CD4-positive, alpha-beta memory T cell (primary cell): ENCODE measurements around the gene ZNF48. TPM values are rescaled to one million over a fixed set of nuclear protein-coding genes. Genes with fewer than 3 reads are reported as not detected.
A peak's percentile ranks its signal among the peaks of the same experiment; 100 is the strongest.

ENCODE experiments used
- CTCF ChIA-PET: fragments of 350-600 bp; sonication (Branson Sonifier 250); formaldehyde crosslinking; loops from one replicate; lab custom pipeline; 2021; ENCODE audit warnings: inconsistent platforms; ENCODE audit not compliant: partially characterized antibody; lab: Charles Lee
- POLR2A ChIA-PET: fragments of 350-600 bp; sonication (Branson Sonifier 250); formaldehyde crosslinking; loops from one replicate; lab custom pipeline; 2021; ENCODE audit not compliant: partially characterized antibody; lab: Charles Lee
- DNase-seq, 5 donors: peaks; one replicate each; pipeline versions ENCODE4 v3.0.0 to v3.0.0-alpha.2; 2020 to 2022; ENCODE audit warnings: mixed read lengths in 1 of 5
- H3K27ac ChIP-seq: one replicate; pipeline ENCODE4 v1.7.0; 2013; ENCODE audit warnings: low read depth, low read length
- H3K27me3 ChIP-seq: 2 replicates; pipeline ENCODE4 v1.7.0; 2013; ENCODE audit warnings: mild to moderate bottlenecking, low read length, moderate library complexity; ENCODE audit not compliant: insufficient read depth
- H3K36me3 ChIP-seq: 2 replicates; pipeline ENCODE4 v1.7.0; 2013; ENCODE audit warnings: mild to moderate bottlenecking, low read length, moderate library complexity; ENCODE audit not compliant: insufficient read depth
- H3K4me1 ChIP-seq: 2 replicates; pipeline ENCODE4 v1.7.0; 2013; ENCODE audit warnings: mild to moderate bottlenecking, low read length, moderate library complexity; ENCODE audit not compliant: insufficient read depth
- H3K4me3 ChIP-seq, 2 donors: one replicate each; pipeline ENCODE4 v1.7.0; 2013; ENCODE audit warnings: low read length in 2 of 2, mild to moderate bottlenecking in 1 of 2
- H3K9me3 ChIP-seq, 2 donors: one replicate each; pipeline ENCODE4 v1.7.0; 2013; ENCODE audit warnings: low read length in 2 of 2, control low read depth in 1 of 2; ENCODE audit not compliant: control insufficient read depth in 1 of 2
- H3K27ac Mint-ChIP-seq, 7 donors: one replicate each; pipeline ENCODE4 v1.8.0; 2020 to 2021; ENCODE audit warnings: mixed read lengths in 7 of 7, mild to moderate bottlenecking in 6 of 7, inconsistent platforms in 3 of 7, moderate library complexity in 3 of 7
- H3K27me3 Mint-ChIP-seq, 2 donors: one replicate each; pipeline ENCODE4 v1.8.0; 2020 to 2021; ENCODE audit warnings: mixed read lengths in 2 of 2
- H3K36me3 Mint-ChIP-seq, 2 donors: one replicate each; pipeline ENCODE4 v1.8.0; 2020 to 2021; ENCODE audit warnings: mixed read lengths in 2 of 2, inconsistent platforms in 1 of 2, mild to moderate bottlenecking in 1 of 2
- H3K4me1 Mint-ChIP-seq, 4 donors: one replicate each; pipeline ENCODE4 v1.8.0; 2020 to 2021; ENCODE audit warnings: mixed read lengths in 4 of 4, mild to moderate bottlenecking in 1 of 4
- H3K4me3 Mint-ChIP-seq, 8 donors: one replicate each; pipeline ENCODE4 v1.8.0; 2020 to 2021; ENCODE audit warnings: mixed read lengths in 8 of 8, mild to moderate bottlenecking in 7 of 8, moderate library complexity in 6 of 8, inconsistent platforms in 3 of 8
- H3K9me3 Mint-ChIP-seq, 8 donors: one replicate each; pipeline ENCODE4 v1.8.0; 2020 to 2021; ENCODE audit warnings: mixed read lengths in 8 of 8, mild to moderate bottlenecking in 5 of 8, inconsistent platforms in 3 of 8, moderate library complexity in 1 of 8
- intact Hi-C: fragments of 100-400 bp; cut with micrococcal nuclease; formaldehyde crosslinking; loops from one replicate; pipeline ENCODE4 v1.15.1; 2023
- polyA plus RNA-seq, 2 donors: library from polyadenylated mRNA; unstranded; fragments of 300-500 nt; fragmentation: Illumina TruSeq; gene quantifications; one replicate each; pipeline ENCODE4 v1.2.3, GENCODE V29; 2021
- total RNA-seq, 2 experiments: library from RNA; stranded (reverse); gene quantifications; one replicate each; pipeline ENCODE4 v1.2.3, GENCODE V29; 2021

The ZNF48 gene
- total and polyA plus RNA-seq, 4 experiments from 2014 or later, result 5.5 to 16.7 (median 13.2) TPM

DNA sequence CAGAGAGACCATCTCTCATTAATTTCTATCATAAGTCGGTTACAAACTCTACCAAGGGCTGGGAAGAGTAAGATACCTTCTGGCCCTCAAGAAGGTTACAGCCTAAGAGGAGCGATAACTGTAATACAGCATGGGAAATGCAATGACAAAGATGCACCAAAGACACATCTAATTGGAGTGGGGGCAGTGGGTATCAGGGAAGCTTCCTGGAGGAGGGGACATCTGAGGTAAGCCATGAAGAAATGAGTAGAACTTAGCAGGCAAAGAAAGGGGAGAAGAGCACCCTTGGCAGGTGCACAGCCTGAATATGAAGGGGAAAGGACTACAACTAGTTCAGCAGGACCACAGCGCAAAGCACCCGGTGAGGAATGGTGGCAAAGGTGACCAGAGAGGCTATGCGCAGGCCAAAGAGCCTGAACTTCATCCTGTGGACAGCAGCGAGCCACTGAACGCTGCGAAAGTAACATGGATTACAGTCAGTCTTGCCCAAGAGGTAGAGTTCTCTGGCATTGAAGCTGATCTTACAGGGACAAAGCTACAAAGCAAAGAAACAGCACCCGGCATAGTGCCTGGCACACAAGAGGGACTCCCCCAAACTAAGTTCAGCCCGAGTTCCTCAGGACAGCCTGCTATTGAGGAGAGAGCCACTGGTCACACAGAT, 27.7 kb upstream of the ZNF48 start:
- Mint-ChIP-seq H3K4me3 (peak overlapping the region; percentile 87 to 94 (median 90)), H3K36me3 (peaks cover 16 to 43% of the 10 kb centered on the region in 2 donors), H3K4me1 (peaks cover 44 to 71% (median 53%) of the 10 kb centered on the region in 4 donors), H3K27me3 (peaks cover 0 to 2% of the 10 kb centered on the region in 2 donors), H3K27ac (peak overlapping the region; percentile 58 to 91 (median 83)), H3K9me3 (no peaks in the 10 kb centered on the region)
- Histone ChIP-seq H3K27ac (peak overlapping the region; percentile 72), H3K9me3 (no peaks in the 10 kb centered on the region), H3K27me3 (no peaks in the 10 kb centered on the region), H3K4me3 (peak overlapping the region; percentile 21 to 67), H3K36me3 (peaks cover 24% of the 10 kb centered on the region), H3K4me1 (peaks cover 42% of the 10 kb centered on the region)
- POLR2A ChIA-PET, result interaction anchor here (1.0 to 12.9 kb wide), 5 partner anchors 10 to 248 kb away, joined by 3 to 224 read pairs (median 5); partner anchors contain the start of genes CD2BP2, SEPTIN1 and ZNF771
- no peak for DNase-seq
- intact Hi-C loops, result no loop called here
- CTCF ChIA-PET, result interaction anchor here (2.1 kb wide), 1 partner anchor 16 kb away, joined by 4 read pairs; no protein-coding TSS in a partner anchor

- Mint-ChIP-seq H3K9me3 (no peaks in the 10 kb centered on the region), H3K27me3 (peaks cover 0 to 2% of the 10 kb centered on the region in 2 donors), H3K36me3 (peaks cover 11 to 37% of the 10 kb centered on the region in 2 donors), H3K4me1 (peaks cover 43 to 72% (median 53%) of the 10 kb centered on the region in 4 donors), H3K4me3 (peak overlapping the region; percentile 87 to 94 (median 90)), H3K27ac (peak overlapping the region; percentile 70 to 91 (median 83))
- ChIA-PET CTCF (interaction anchor here (0.7 to 2.1 kb wide), 3 partner anchors 9 to 15 kb away, joined by 3 to 4 read pairs (median 3); no protein-coding TSS in a partner anchor), POLR2A (interaction anchor here (0.6 to 12.9 kb wide), 11 partner anchors 11 to 277 kb away, joined by 3 to 224 read pairs (median 14); partner anchors contain the start of genes CD2BP2, DCTPP1, SEPTIN1 and TBX6)
- Histone ChIP-seq H3K27ac (peak overlapping the region; percentile 72), H3K27me3 (no peaks in the 10 kb centered on the region), H3K4me1 (peaks cover 43% of the 10 kb centered on the region), H3K9me3 (no peaks in the 10 kb centered on the region), H3K36me3 (peaks cover 20% of the 10 kb centered on the region), H3K4me3 (peak overlapping the region; percentile 67 to 88)
- intact Hi-C loops, result no loop called here
- DNase-seq, result no peak
Observed at GRCh38 chr16:30368122-30368791, 27.0 kb upstream of the ZNF48 start.

- H3K36me3 Mint-ChIP-seq, result peaks cover 7 to 36% of the 10 kb centered on the region in 2 donors
- POLR2A ChIA-PET, result interaction anchor here (0.6 to 12.9 kb wide), 11 partner anchors 12 to 277 kb away, joined by 3 to 224 read pairs (median 14); partner anchors contain the start of genes CD2BP2, CORO1A, DCTPP1 and SEPTIN1
- H3K27ac ChIP-seq, result peak overlapping the region; percentile 72
- peak overlapping the region; percentile 67 to 88 for H3K4me3 ChIP-seq
- intact Hi-C loops, result no loop called here
- H3K4me1 ChIP-seq, result peaks cover 43% of the 10 kb centered on the region
- peaks cover 16% of the 10 kb centered on the region for H3K36me3 ChIP-seq
- peaks cover 0 to 2% of the 10 kb centered on the region in 2 donors for H3K27me3 Mint-ChIP-seq
- H3K4me1 Mint-ChIP-seq, result peaks cover 43 to 72% (median 53%) of the 10 kb centered on the region in 4 donors
- H3K9me3 ChIP-seq, result no peaks in the 10 kb centered on the region
- no peak for DNase-seq
- CTCF ChIA-PET, result interaction anchor here (0.7 to 2.1 kb wide), 4 partner anchors 10 to 40 kb away, joined by 3 to 4 read pairs (median 4); no protein-coding TSS in a partner anchor
- H3K9me3 Mint-ChIP-seq, result no peaks in the 10 kb centered on the region
- H3K27me3 ChIP-seq, result no peaks in the 10 kb centered on the region
- peak overlapping the region; percentile 70 to 91 (median 83) for H3K27ac Mint-ChIP-seq
- peak overlapping the region; percentile 87 to 94 (median 90) for H3K4me3 Mint-ChIP-seq
Observed at GRCh38 chr16:30368792-30369090, 26.5 kb upstream of the ZNF48 start.

DNA sequence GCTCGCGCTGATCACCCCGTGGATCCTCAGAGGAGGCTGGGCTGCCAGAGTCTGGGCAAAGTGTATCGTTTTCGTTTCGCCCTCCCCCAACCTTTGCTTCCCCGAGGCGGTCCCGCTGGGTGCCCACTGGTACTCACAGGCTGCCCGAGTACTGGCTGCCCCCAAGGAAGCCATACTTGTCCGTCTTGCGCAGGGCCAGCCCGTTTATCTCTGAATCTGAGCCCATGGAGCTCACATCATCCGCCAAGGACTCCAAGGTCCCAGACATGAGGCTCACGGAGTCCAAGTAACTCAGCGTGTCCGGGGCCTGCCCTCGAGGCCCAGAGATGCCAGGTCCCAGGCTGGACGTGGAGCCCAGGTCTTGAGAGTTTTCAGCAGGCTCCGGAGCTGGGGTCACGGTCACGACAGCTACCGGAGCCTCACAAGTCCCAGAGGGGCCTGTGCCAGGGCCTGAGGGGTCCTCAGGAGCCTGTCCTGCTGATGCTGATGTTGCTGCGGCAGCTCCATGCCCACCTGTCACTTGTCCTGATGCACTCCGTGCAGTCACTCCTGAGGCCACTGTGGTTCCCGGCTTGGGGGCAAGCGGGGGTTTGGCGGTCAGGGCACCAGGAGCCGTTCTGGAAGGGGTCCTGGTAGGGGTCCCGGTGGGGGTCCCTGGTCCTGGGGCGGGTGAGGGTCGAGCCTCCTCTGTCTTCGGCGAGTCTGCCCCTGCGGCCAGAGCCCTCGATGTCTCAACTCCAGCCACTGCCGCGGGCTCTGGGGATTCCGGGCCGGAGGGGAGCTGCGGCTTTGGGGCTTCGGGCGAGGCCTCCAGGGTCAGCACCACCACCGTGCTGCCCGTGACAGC, 25.9 kb upstream of the ZNF48 start:
- ChIA-PET CTCF (interaction anchor here (1.1 to 1.6 kb wide), 2 partner anchors 11 to 40 kb away, joined by 3 to 4 read pairs; no protein-coding TSS in a partner anchor), POLR2A (interaction anchor here (0.6 to 12.9 kb wide), 13 partner anchors 11 to 278 kb away, joined by 3 to 224 read pairs (median 14); partner anchors contain the start of genes CD2BP2, CORO1A, DCTPP1 and SEPTIN1)
- Histone ChIP-seq H3K27me3 (no peaks in the 10 kb centered on the region), H3K36me3 (peaks cover 16% of the 10 kb centered on the region), H3K4me1 (peaks cover 43% of the 10 kb centered on the region), H3K4me3 (peak overlapping the region; percentile 67 to 88), H3K27ac (peak overlapping the region; percentile 72), H3K9me3 (no peaks in the 10 kb centered on the region)
- DNase-seq, result peak in 2 of 5 donors; percentile 21 to 49
- Mint-ChIP-seq H3K27ac (peak overlapping the region; percentile 70 to 91 (median 83)), H3K27me3 (peaks cover 0 to 2% of the 10 kb centered on the region in 2 donors), H3K9me3 (no peaks in the 10 kb centered on the region), H3K36me3 (peaks cover 5 to 34% of the 10 kb centered on the region in 2 donors), H3K4me1 (peaks cover 43 to 70% (median 53%) of the 10 kb centered on the region in 4 donors), H3K4me3 (peak overlapping the region; percentile 87 to 94 (median 90))
- intact Hi-C loops, result no loop called here

DNA sequence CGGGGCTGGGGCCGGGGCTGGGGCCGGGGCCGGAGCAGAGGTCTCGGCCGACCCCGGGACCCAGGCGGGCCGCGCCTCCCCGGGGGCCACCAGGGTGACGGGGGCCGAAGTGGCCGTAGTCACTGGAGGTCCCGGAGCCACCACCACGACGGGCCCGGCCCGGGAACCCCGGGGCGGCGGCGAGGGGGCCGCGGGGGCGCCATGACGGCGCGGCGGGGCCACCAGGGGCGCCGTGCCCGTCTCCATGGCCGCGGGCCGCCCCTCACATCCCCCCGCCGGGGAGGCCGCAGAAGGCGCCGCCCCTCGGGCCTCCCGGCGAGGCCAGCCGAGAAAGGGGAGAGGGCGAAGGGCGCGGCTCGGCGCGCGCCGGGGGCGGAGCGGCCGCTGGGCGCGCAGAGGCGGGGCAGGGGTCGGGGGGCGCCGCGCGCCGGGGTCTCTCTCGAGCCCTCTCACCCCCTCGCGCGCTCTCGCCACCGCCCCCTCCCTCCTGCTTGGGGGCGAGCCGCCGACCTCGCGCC, 25.2 kb upstream of the ZNF48 start:
- intact Hi-C loops, result loop anchor here (1.0 to 2.0 kb wide), 6 partner anchors 8 to 305 kb away; partner anchors contain the start of genes ALDOA, CD2BP2, FBRS and ZNF771

More for the DNA sequence above, 25.2 kb upstream of the ZNF48 start:
- H3K36me3 Mint-ChIP-seq, result peaks cover 0 to 28% of the 10 kb centered on the region in 2 donors
- no peak for DNase-seq
- peaks cover 10% of the 10 kb centered on the region for H3K36me3 ChIP-seq
- H3K27me3 Mint-ChIP-seq, result peaks cover 0 to 2% of the 10 kb centered on the region in 2 donors
- peak overlapping the region in 7 of 8 donors; percentile 80 to 91 (median 84) for H3K4me3 Mint-ChIP-seq
- ChIA-PET POLR2A (interaction anchor here (1.1 to 12.9 kb wide), 17 partner anchors 11 to 579 kb away, joined by 3 to 224 read pairs (median 12); partner anchors contain the start of genes CD2BP2, CORO1A, DCTPP1 and KIF22), CTCF (interaction anchor here (0.8 to 2.6 kb wide), 8 partner anchors 10 to 278 kb away, joined by 3 to 24 read pairs (median 4); partner anchors contain the start of genes SEPTIN1 and TBX6)
- H3K4me1 Mint-ChIP-seq, result peaks cover 43 to 66% (median 51%) of the 10 kb centered on the region in 4 donors
- peak overlapping the region in 6 of 7 donors; percentile 86 to 99 (median 96) for H3K27ac Mint-ChIP-seq
- H3K4me1 ChIP-seq, result peaks cover 43% of the 10 kb centered on the region
- H3K4me3 ChIP-seq, result peak overlapping the region in 1 of 2 donors; percentile 67
- peak overlapping the region; percentile 72 for H3K27ac ChIP-seq
- no peaks in the 10 kb centered on the region for H3K9me3 ChIP-seq
- H3K27me3 ChIP-seq, result no peaks in the 10 kb centered on the region
- H3K9me3 Mint-ChIP-seq, result no peaks in the 10 kb centered on the region
